ENCODE results near the gene HLA-G.

Gene HLA-G

GRCh38 chr6:29800254-29800653 lies 27.4 kb upstream of the HLA-G start:
- no peak overlapping the region for H3K18ac ChIP-seq (ENCODE audit: low read depth in 1 of 2, low read length in 2 of 2)
- no peak for DNase-seq
- WGBS: 91% methylated on average over 24 of the region's 24 CpGs

GRCh38 chr6:29806387-29806786 lies 21.2 kb upstream of the HLA-G start:
- Histone ChIP-seq H2BK15ac (ENCODE audit: low read depth, poor library complexity, severe bottlenecking) (no peak overlapping the region), H2AK5ac (ENCODE audit: low read length, severe bottlenecking) (no peak overlapping the region), H2BK120ac (ENCODE audit: low read depth, low read length) (no peak overlapping the region), H3K79me1 (replicated peaks; ENCODE audit: low read length, poor library complexity, severe bottlenecking) (no peaks in the 10 kb centered on the region), H4K8ac (ENCODE audit: low read length) (no peak overlapping the region), H3K9me3 (ENCODE audit: control insufficient read depth, low read length) (peaks cover 4% of the 10 kb centered on the region), H3K4ac (ENCODE audit: low read depth in 1 of 2, low read length in 2 of 2) (no peak overlapping the region), H3K27ac (ENCODE audit: low read length, poor library complexity, severe bottlenecking) (no peak overlapping the region), H3K9ac (ENCODE audit: low read length) (no peak overlapping the region), H3K27me3 (ENCODE audit: control insufficient read depth in 1 of 2, insufficient read depth in 1 of 2, low read length in 2 of 2) (peaks cover 4 to 20% of the 10 kb centered on the region in 2 experiments), H2BK12ac (ENCODE audit: low read length in 2 of 2) (no peak overlapping the region), H2AFZ (ENCODE audit: low read depth, low read length) (no peak overlapping the region), H4K91ac (ENCODE audit: low read length) (no peak overlapping the region), H3K36me3 (ENCODE audit: control insufficient read depth in 1 of 2, insufficient read depth in 2 of 2, low read depth in 1 of 2, low read length in 2 of 2) (no peaks in the 10 kb centered on the region), H3K18ac (ENCODE audit: low read depth in 1 of 2, low read length in 2 of 2) (no peak overlapping the region), H3K23ac (ENCODE audit: low read length in 2 of 2) (no peak overlapping the region), H2BK5ac (ENCODE audit: low read depth, low read length, poor library complexity, severe bottlenecking) (no peak overlapping the region), H3K4me3 (ENCODE audit: insufficient read depth in 1 of 2, low read depth in 1 of 2, low read length in 2 of 2) (no peak overlapping the region), H3K4me1 (ENCODE audit: control insufficient read depth, insufficient read depth, low read depth, low read length) (no peaks in the 10 kb centered on the region), H3K4me2 (ENCODE audit: low read length, poor library complexity, severe bottlenecking) (no peak overlapping the region), H3K14ac (ENCODE audit: low read length in 2 of 2) (no peak overlapping the region)
- DNase-seq: no peak
- WGBS: 63% methylated on average over 1 of the region's 3 CpGs

More at GRCh38 chr6:29800254-29800653, 27.4 kb upstream of the HLA-G start:
- Histone ChIP-seq H3K27me3 (ENCODE audit: control insufficient read depth in 1 of 2, insufficient read depth in 1 of 2, low read length in 2 of 2) (peaks cover 3 to 17% of the 10 kb centered on the region in 2 experiments), H4K91ac (ENCODE audit: low read length) (no peak overlapping the region), H2AK5ac (ENCODE audit: low read length, severe bottlenecking) (no peak overlapping the region), H3K4me2 (ENCODE audit: low read length, poor library complexity, severe bottlenecking) (no peak overlapping the region), H3K9me3 (ENCODE audit: control insufficient read depth, low read length) (peaks cover 4% of the 10 kb centered on the region), H4K8ac (ENCODE audit: low read length) (no peak overlapping the region), H3K14ac (ENCODE audit: low read length in 2 of 2) (no peak overlapping the region), H2BK15ac (ENCODE audit: low read depth, poor library complexity, severe bottlenecking) (no peak overlapping the region), H3K4me1 (ENCODE audit: control insufficient read depth, insufficient read depth, low read depth, low read length) (no peaks in the 10 kb centered on the region), H2BK5ac (ENCODE audit: low read depth, low read length, poor library complexity, severe bottlenecking) (no peak overlapping the region), H3K27ac (ENCODE audit: low read length, poor library complexity, severe bottlenecking) (no peak overlapping the region), H3K4ac (ENCODE audit: low read depth in 1 of 2, low read length in 2 of 2) (no peak overlapping the region), H3K4me3 (ENCODE audit: insufficient read depth in 1 of 2, low read depth in 1 of 2, low read length in 2 of 2) (no peak overlapping the region), H3K36me3 (ENCODE audit: control insufficient read depth in 1 of 2, insufficient read depth in 2 of 2, low read depth in 1 of 2, low read length in 2 of 2) (no peaks in the 10 kb centered on the region), H2AFZ (ENCODE audit: low read depth, low read length) (no peak overlapping the region), H3K79me1 (replicated peaks; ENCODE audit: low read length, poor library complexity, severe bottlenecking) (no peaks in the 10 kb centered on the region), H3K9ac (ENCODE audit: low read length) (no peak overlapping the region), H2BK120ac (ENCODE audit: low read depth, low read length) (no peak overlapping the region), H2BK12ac (ENCODE audit: low read length in 2 of 2) (no peak overlapping the region), H3K23ac (ENCODE audit: low read length in 2 of 2) (no peak overlapping the region)

GRCh38 chr6:29809249-29809648 lies 18.4 kb upstream of the HLA-G start:
- no peak overlapping the region for H2BK120ac ChIP-seq (ENCODE audit: low read depth, low read length)
- H3K9ac ChIP-seq (ENCODE audit: low read length): no peak overlapping the region
- no peak overlapping the region for H3K27ac ChIP-seq (ENCODE audit: low read length, poor library complexity, severe bottlenecking)
- H2BK5ac ChIP-seq (ENCODE audit: low read depth, low read length, poor library complexity, severe bottlenecking): no peak overlapping the region
- no peak overlapping the region for H3K4me2 ChIP-seq (ENCODE audit: low read length, poor library complexity, severe bottlenecking)
- H3K4me3 ChIP-seq (ENCODE audit: insufficient read depth in 1 of 2, low read depth in 1 of 2, low read length in 2 of 2): no peak overlapping the region
- H2AFZ ChIP-seq (ENCODE audit: low read depth, low read length): no peak overlapping the region
- DNase-seq: no peak
- no peak overlapping the region for H3K14ac ChIP-seq (ENCODE audit: low read length in 2 of 2)
- peaks cover 3 to 9% of the 10 kb centered on the region in 2 experiments for H3K27me3 ChIP-seq (ENCODE audit: control insufficient read depth in 1 of 2, insufficient read depth in 1 of 2, low read length in 2 of 2)
- no peak overlapping the region for H2BK15ac ChIP-seq (ENCODE audit: low read depth, poor library complexity, severe bottlenecking)
- no peaks in the 10 kb centered on the region for H3K36me3 ChIP-seq (ENCODE audit: control insufficient read depth in 1 of 2, insufficient read depth in 2 of 2, low read depth in 1 of 2, low read length in 2 of 2)
- H4K91ac ChIP-seq (ENCODE audit: low read length): no peak overlapping the region
- no peak overlapping the region for H2AK5ac ChIP-seq (ENCODE audit: low read length, severe bottlenecking)
- peaks cover 2% of the 10 kb centered on the region for H3K4me1 ChIP-seq (ENCODE audit: control insufficient read depth, insufficient read depth, low read depth, low read length)
- H3K79me1 ChIP-seq (replicated peaks; ENCODE audit: low read length, poor library complexity, severe bottlenecking): no peaks in the 10 kb centered on the region
- H3K4ac ChIP-seq (ENCODE audit: low read depth in 1 of 2, low read length in 2 of 2): no peak overlapping the region
- H3K9me3 ChIP-seq (ENCODE audit: control insufficient read depth, low read length): no peaks in the 10 kb centered on the region
- H3K23ac ChIP-seq (ENCODE audit: low read length in 2 of 2): no peak overlapping the region
- H4K8ac ChIP-seq (ENCODE audit: low read length): no peak overlapping the region
- no peak overlapping the region for H2BK12ac ChIP-seq (ENCODE audit: low read length in 2 of 2)
- H3K18ac ChIP-seq (ENCODE audit: low read depth in 1 of 2, low read length in 2 of 2): no peak overlapping the region

- Histone ChIP-seq H3K9ac (ENCODE audit: low read length) (no peak overlapping the region), H3K4me3 (ENCODE audit: insufficient read depth in 1 of 2, low read depth in 1 of 2, low read length in 2 of 2) (no peak overlapping the region), H3K4ac (ENCODE audit: low read depth in 1 of 2, low read length in 2 of 2) (no peak overlapping the region), H3K36me3 (ENCODE audit: control insufficient read depth in 1 of 2, insufficient read depth in 2 of 2, low read depth in 1 of 2, low read length in 2 of 2) (no peaks in the 10 kb centered on the region), H3K27me3 (ENCODE audit: control insufficient read depth in 1 of 2, insufficient read depth in 1 of 2, low read length in 2 of 2) (peaks cover 3 to 6% of the 10 kb centered on the region in 2 experiments), H4K91ac (ENCODE audit: low read length) (no peak overlapping the region), H3K9me3 (ENCODE audit: control insufficient read depth, low read length) (no peaks in the 10 kb centered on the region), H3K4me1 (ENCODE audit: control insufficient read depth, insufficient read depth, low read depth, low read length) (peaks cover 2% of the 10 kb centered on the region), H3K4me2 (ENCODE audit: low read length, poor library complexity, severe bottlenecking) (no peak overlapping the region), H2BK15ac (ENCODE audit: low read depth, poor library complexity, severe bottlenecking) (no peak overlapping the region), H4K8ac (ENCODE audit: low read length) (no peak overlapping the region), H2AK5ac (ENCODE audit: low read length, severe bottlenecking) (no peak overlapping the region), H3K79me1 (replicated peaks; ENCODE audit: low read length, poor library complexity, severe bottlenecking) (no peaks in the 10 kb centered on the region), H3K23ac (ENCODE audit: low read length in 2 of 2) (no peak overlapping the region), H2BK12ac (ENCODE audit: low read length in 2 of 2) (no peak overlapping the region), H3K14ac (ENCODE audit: low read length in 2 of 2) (no peak overlapping the region), H2BK5ac (ENCODE audit: low read depth, low read length, poor library complexity, severe bottlenecking) (no peak overlapping the region), H3K27ac (ENCODE audit: low read length, poor library complexity, severe bottlenecking) (no peak overlapping the region), H3K18ac (ENCODE audit: low read depth in 1 of 2, low read length in 2 of 2) (no peak overlapping the region), H2AFZ (ENCODE audit: low read depth, low read length) (no peak overlapping the region), H2BK120ac (ENCODE audit: low read depth, low read length) (no peak overlapping the region)
- DNase-seq: no peak
- 61% methylated on average over 2 of the region's 2 CpGs for WGBS
Measured at GRCh38 chr6:29810371-29810770, 17.3 kb upstream of the HLA-G start.

All from mesenchymal stem cell (in vitro differentiated cells and primary cell).